Activated naive CD4-positive, alpha-beta T cell treated with Interleukin-2 at 50 U/mL for 16 hours (primary cell): ENCODE measurements around the gene DCLK3.

Source experiments
- DNase-seq: peaks from one replicate; pipeline ENCODE4 v3.0.0-alpha.2; 2020

DCLK3 gene

DNA sequence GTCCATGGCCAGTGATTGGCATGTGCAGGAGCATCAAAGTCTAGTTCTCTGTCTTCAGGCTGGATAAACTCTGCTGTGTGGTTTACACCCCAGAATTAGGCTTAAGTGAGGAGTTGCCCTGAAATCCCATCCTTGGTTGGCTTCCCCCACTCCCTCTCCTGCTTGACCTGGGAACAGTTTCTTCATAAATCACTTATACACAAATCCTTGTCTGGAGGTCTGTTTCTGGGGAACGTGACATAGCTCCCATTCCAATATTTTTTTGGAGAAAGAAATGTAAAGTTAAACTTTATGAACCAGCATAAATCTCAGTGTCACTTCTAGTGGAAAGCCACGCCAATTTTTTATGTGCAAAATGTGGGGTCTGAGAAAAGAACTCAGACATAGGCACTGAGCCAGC is 98.2 kb downstream of the DCLK3 start:
- DNase-seq: no peak

DNA sequence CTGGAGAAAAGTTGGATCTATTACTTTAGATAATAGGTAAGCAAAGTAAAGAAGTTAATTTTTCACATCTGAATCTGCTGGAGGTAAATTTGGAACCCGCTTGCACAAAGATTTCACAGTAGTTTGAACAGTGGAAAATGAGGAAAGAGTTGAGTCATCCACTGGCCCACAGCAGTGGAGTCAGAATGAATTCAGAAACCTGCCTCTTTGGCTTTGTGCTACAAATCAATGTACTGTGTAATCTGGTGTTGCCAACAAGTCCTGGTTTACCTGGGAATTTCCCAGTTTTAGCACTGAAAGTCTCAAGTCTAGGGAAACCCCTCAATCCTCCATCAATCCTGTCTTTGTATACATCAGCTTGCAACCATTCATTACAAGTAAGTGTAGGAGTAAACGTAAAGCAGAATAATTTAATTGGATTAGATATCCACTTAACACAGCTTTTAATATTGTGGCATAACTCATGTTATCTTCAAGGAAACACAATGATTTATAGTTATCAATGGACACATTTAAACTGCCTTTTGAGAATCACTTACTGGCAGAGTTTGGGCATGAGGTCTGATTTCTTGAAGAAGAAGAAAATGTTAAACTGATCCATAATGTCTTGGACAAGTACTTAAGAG is 100.6 kb downstream of the DCLK3 start:
- no peak for DNase-seq

DNA sequence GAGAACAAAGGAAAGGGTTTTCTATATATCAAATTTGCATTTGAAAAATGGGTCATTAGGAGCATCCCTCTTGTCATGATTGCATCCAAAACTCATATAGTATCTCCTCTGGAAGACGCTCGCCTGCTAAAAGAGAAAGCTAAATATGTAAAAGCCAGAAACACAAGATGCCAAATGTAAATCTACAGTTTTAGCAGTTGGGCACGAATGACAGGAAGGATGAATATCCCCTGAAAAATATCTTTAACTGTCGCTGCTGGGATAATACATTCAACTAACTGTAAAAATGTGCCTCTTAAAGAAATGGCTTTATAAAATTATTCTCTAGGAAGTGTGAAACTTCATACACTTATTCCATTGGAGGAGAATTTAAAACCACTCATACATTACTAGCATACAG is 101.7 kb downstream of the DCLK3 start:
- DNase-seq: no peak
